GM19397 (cell line): ENCODE measurements around the gene CROCC2.

ENCODE experiments used
- ATAC-seq: cut with Tn5 transposase; IDR thresholded peaks from one replicate; pipeline ENCODE4 v1.9.1; 2021; ENCODE audit warnings: mild to moderate bottlenecking, moderate library complexity; ENCODE audit not compliant: unreplicated experiment

CROCC2 gene

GRCh38 chr2:241033336-241033987 is 127.3 kb downstream of the CROCC2 start:
- ATAC-seq: no peak

GRCh38 chr2:241033994-241034393 is 127.9 kb downstream of the CROCC2 start:
- no peak for ATAC-seq

GRCh38 chr2:241034490-241035141 is 128.5 kb downstream of the CROCC2 start:
- no peak for ATAC-seq

GRCh38 chr2:241035142-241035817 is 129.1 kb downstream of the CROCC2 start:
- ATAC-seq: no peak

- ATAC-seq: peak; percentile 15
These were observed 129.8 kb downstream of the CROCC2 start for GRCh38 chr2:241035818-241036396.

GRCh38 chr2:241036397-241036963 is 130.3 kb downstream of the CROCC2 start:
- ATAC-seq: peak; percentile 61

GRCh38 chr2:241036964-241037421 is 130.9 kb downstream of the CROCC2 start:
- no peak for ATAC-seq

- no peak for ATAC-seq
These were observed 131.4 kb downstream of the CROCC2 start for GRCh38 chr2:241037498-241037897.

GRCh38 chr2:241038374-241039180 is 132.4 kb downstream of the CROCC2 start:
- ATAC-seq: no peak

- ATAC-seq: no peak
These were observed 133.3 kb downstream of the CROCC2 start for GRCh38 chr2:241039416-241039815.

GRCh38 chr2:241040081-241040803 is 134.1 kb downstream of the CROCC2 start:
- ATAC-seq: no peak

- peak; percentile 67 for ATAC-seq
These were observed 135.5 kb downstream of the CROCC2 start for GRCh38 chr2:241041589-241042158.
